ENCODE measurements around the gene CYTH3.

CYTH3 gene

GRCh38 chr7:6165075-6165474, 107.3 kb downstream of the CYTH3 start:
- Histone ChIP-seq H3K4me3 (no peak overlapping the region), H3K27me3 (no peaks in the 10 kb centered on the region), H3K4me1 (peaks cover 0 to 30% (median 16%) of the 10 kb centered on the region in 4 donors), H3K27ac (no peak overlapping the region), H3K36me3 (peaks cover 14 to 70% (median 36%) of the 10 kb centered on the region in 3 donors), H3K9me3 (no peaks in the 10 kb centered on the region)
- intact Hi-C loops (cut with DNase I; ENCODE audit: low total_unique reads): no loop called here
- DNase-seq: no peak
- no peak for TF ChIP-seq CTCF (IDR thresholded peaks at IDR 0.05)

GRCh38 chr7:6164491-6164890, 107.9 kb downstream of the CYTH3 start:
- H3K36me3 ChIP-seq: peaks cover 8 to 68% (median 34%) of the 10 kb centered on the region in 3 donors
- H3K4me1 ChIP-seq: peaks cover 0 to 31% (median 18%) of the 10 kb centered on the region in 4 donors
- no peak overlapping the region for H3K4me3 ChIP-seq
- intact Hi-C loops (cut with DNase I; ENCODE audit: low total_unique reads): loop anchor here (5.0 kb wide), 2 partner anchors 108 to 158 kb away; partner anchors contain the start of gene CYTH3
- no peaks in the 10 kb centered on the region for H3K9me3 ChIP-seq
- DNase-seq: no peak
- no peaks in the 10 kb centered on the region for H3K27me3 ChIP-seq
- TF ChIP-seq CTCF (IDR thresholded peaks at IDR 0.05): no peak
- H3K27ac ChIP-seq: peak overlapping the region in 1 of 2 donors; percentile 13

GRCh38 chr7:6164010-6164409, 108.4 kb downstream of the CYTH3 start:
- TF ChIP-seq CTCF (IDR thresholded peaks at IDR 0.05): no peak
- Histone ChIP-seq H3K4me1 (peaks cover 0 to 31% (median 18%) of the 10 kb centered on the region in 4 donors), H3K27ac (peak overlapping the region in 1 of 2 donors; percentile 13), H3K9me3 (no peaks in the 10 kb centered on the region), H3K27me3 (no peaks in the 10 kb centered on the region), H3K4me3 (no peak overlapping the region), H3K36me3 (peaks cover 7 to 68% (median 32%) of the 10 kb centered on the region in 3 donors)
- DNase-seq: no peak
- intact Hi-C loops (cut with DNase I; ENCODE audit: low total_unique reads): loop anchor here (5.0 kb wide), 2 partner anchors 108 to 158 kb away; partner anchors contain the start of gene CYTH3

GRCh38 chr7:6163402-6163801, 109.0 kb downstream of the CYTH3 start:
- no peaks in the 10 kb centered on the region for H3K27me3 ChIP-seq
- TF ChIP-seq CTCF (IDR thresholded peaks at IDR 0.05): no peak
- DNase-seq: no peak
- no peaks in the 10 kb centered on the region for H3K9me3 ChIP-seq
- peaks cover 7 to 68% (median 33%) of the 10 kb centered on the region in 3 donors for H3K36me3 ChIP-seq
- H3K27ac ChIP-seq: peak overlapping the region; percentile 72 to 86
- no peak overlapping the region for H3K4me3 ChIP-seq
- peaks cover 0 to 31% (median 18%) of the 10 kb centered on the region in 4 donors for H3K4me1 ChIP-seq
- intact Hi-C loops (cut with DNase I; ENCODE audit: low total_unique reads): loop anchor here (5.0 kb wide), 2 partner anchors 109 to 159 kb away; partner anchors contain the start of gene CYTH3

DNA sequence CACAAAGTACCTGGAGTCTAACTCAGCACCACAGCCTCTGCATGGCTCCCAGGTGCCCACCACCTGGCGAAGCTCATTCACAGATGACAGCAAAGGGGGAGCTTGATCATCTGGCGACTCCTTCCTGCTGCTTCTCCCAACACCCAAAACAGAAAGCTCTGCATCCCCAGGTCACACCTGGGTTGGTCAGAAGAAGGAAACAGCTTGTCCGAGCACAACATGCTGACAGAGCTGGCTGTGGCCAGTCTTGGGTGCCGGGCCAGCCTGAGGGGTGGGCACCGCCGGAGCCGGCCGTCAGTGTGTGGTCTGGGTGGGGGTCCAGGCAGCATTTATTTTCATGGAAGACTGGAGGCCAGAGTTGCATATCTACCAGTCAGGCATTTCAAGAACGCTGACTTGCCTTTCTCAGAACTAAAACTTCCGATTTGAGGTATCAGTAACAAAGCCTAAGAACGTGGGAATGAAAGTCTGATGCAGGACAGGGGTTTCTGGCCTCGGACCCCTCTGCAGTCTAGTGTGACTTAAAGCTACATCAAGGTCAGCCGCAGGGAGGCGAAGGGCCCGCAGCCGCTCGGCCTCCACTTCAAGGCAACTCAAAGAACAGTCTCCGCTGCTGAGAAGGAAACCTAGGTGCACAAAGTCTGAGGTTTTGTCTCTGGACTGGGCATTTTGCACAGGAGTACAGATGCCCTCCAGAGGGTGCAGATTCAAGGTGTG, 109.6 kb downstream of the CYTH3 start:
- no peaks in the 10 kb centered on the region for H3K9me3 ChIP-seq
- peaks cover 0 to 31% (median 18%) of the 10 kb centered on the region in 4 donors for H3K4me1 ChIP-seq
- no peak for DNase-seq
- no peak for TF ChIP-seq CTCF (IDR thresholded peaks at IDR 0.05)
- no peak overlapping the region for H3K4me3 ChIP-seq
- no peaks in the 10 kb centered on the region for H3K27me3 ChIP-seq
- peaks cover 11 to 72% (median 39%) of the 10 kb centered on the region in 3 donors for H3K36me3 ChIP-seq
- peak overlapping the region; percentile 72 to 86 for H3K27ac ChIP-seq
- intact Hi-C loops (cut with DNase I; ENCODE audit: low total_unique reads): loop anchor here (5.0 kb wide), 2 partner anchors 109 to 159 kb away; partner anchors contain the start of gene CYTH3
